H9 (cell line): ENCODE data around the gene RAB6B. TPM values are rescaled to one million over a fixed set of nuclear protein-coding genes. Genes with fewer than 3 reads are reported as not detected.

Experiments used
- DNase-seq: peaks from one replicate; pipeline ENCODE4 v3.0.0-alpha.2; 2017
- H2AFZ ChIP-seq: one replicate; pipeline ENCODE4 v1.6.1; 2013; ENCODE audit warnings: mild to moderate bottlenecking, low read length, control low read depth, moderate library complexity
- H2AK5ac ChIP-seq: 2 replicates; pipeline ENCODE4 v1.6.1; 2013; ENCODE audit warnings: low read length, control low read depth, mixed read lengths; ENCODE audit not compliant: insufficient read length
- H2BK120ac ChIP-seq: one replicate; pipeline ENCODE4 v1.6.1; 2013; ENCODE audit warnings: low read depth, mild to moderate bottlenecking, low read length, control low read depth, inconsistent platforms; ENCODE audit not compliant: poor library complexity, severe bottlenecking
- H2BK12ac ChIP-seq: 2 replicates; pipeline ENCODE4 v1.6.1; 2013; ENCODE audit warnings: low read length, control low read depth, mixed read lengths, low read depth; ENCODE audit not compliant: insufficient read length
- H2BK15ac ChIP-seq: 2 replicates; pipeline ENCODE4 v1.6.1; 2013; ENCODE audit warnings: low read depth, low read length, control low read depth
- H2BK20ac ChIP-seq: one replicate; pipeline ENCODE4 v1.6.1; 2013; ENCODE audit warnings: low read depth, mild to moderate bottlenecking, low read length, control low read depth, inconsistent platforms; ENCODE audit not compliant: poor library complexity, severe bottlenecking
- H2BK5ac ChIP-seq: 2 replicates; pipeline ENCODE4 v1.6.1; 2013; ENCODE audit warnings: low read length, control low read depth, mixed read lengths; ENCODE audit not compliant: insufficient read length
- H3K14ac ChIP-seq: 2 replicates; pipeline ENCODE4 v1.6.1; 2013; ENCODE audit warnings: low read length, control low read depth; ENCODE audit not compliant: insufficient read depth
- H3K18ac ChIP-seq: 2 replicates; pipeline ENCODE4 v1.6.1; 2013; ENCODE audit warnings: low read depth, mild to moderate bottlenecking, mixed read lengths, low read length, control low read depth; ENCODE audit not compliant: insufficient read length
- H3K23ac ChIP-seq: 2 replicates; pipeline ENCODE4 v1.6.1; 2013; ENCODE audit warnings: low read length, control low read depth, mixed read lengths, low read depth; ENCODE audit not compliant: insufficient read length
- H3K23me2 ChIP-seq: 2 replicates; pipeline ENCODE4 v1.6.1; 2013; ENCODE audit warnings: low read depth, mild to moderate bottlenecking, mixed read lengths, low read length, control low read depth; ENCODE audit not compliant: insufficient read length, poor library complexity, severe bottlenecking
- H3K27ac ChIP-seq: 2 replicates; pipeline ENCODE4 v1.5.1; 2013; ENCODE audit warnings: low read length, control low read depth, mixed read lengths, low read depth; ENCODE audit not compliant: insufficient read length
- H3K27me3 ChIP-seq: 2 replicates; pipeline ENCODE4 v1.6.1; 2013; ENCODE audit warnings: low read length, control low read depth, inconsistent platforms; ENCODE audit not compliant: insufficient read depth
- H3K4ac ChIP-seq: 2 replicates; pipeline ENCODE4 v1.6.1; 2013; ENCODE audit warnings: low read depth, mild to moderate bottlenecking, control low read depth, inconsistent platforms, low read length, moderate library complexity
- H3K4me1 ChIP-seq: 2 replicates; pipeline ENCODE4 v1.6.1; 2013; ENCODE audit warnings: low read length, control low read depth, inconsistent platforms; ENCODE audit not compliant: insufficient read depth
- H3K4me2 ChIP-seq: 2 replicates; pipeline ENCODE4 v1.6.1; 2013; ENCODE audit warnings: low read length, control low read depth, mixed read lengths; ENCODE audit not compliant: insufficient read length, insufficient read depth
- H3K56ac ChIP-seq: 2 replicates; pipeline ENCODE4 v1.6.1; 2013; ENCODE audit warnings: low read depth, mild to moderate bottlenecking, mixed read lengths, low read length, control low read depth; ENCODE audit not compliant: insufficient read length
- H3K79me1 ChIP-seq: 2 replicates; pipeline ENCODE4 v1.6.1; 2013; ENCODE audit warnings: low read depth, mild to moderate bottlenecking, moderate library complexity, low read length, control low read depth, inconsistent platforms; ENCODE audit not compliant: insufficient read depth, poor library complexity, severe bottlenecking
- H3K79me2 ChIP-seq: 2 replicates; pipeline ENCODE4 v1.6.1; 2013; ENCODE audit warnings: low read length, control low read depth, inconsistent platforms; ENCODE audit not compliant: insufficient read depth
- H3K9ac ChIP-seq: 2 replicates; pipeline ENCODE4 v1.6.1; 2013; ENCODE audit warnings: low read length, control low read depth, mixed read lengths; ENCODE audit not compliant: insufficient read length; ENCODE audit errors: extremely low read depth
- H3K9me3 ChIP-seq: one replicate; pipeline ENCODE4 v1.6.1; 2013; ENCODE audit warnings: low read depth, low read length, inconsistent platforms; ENCODE audit not compliant: control insufficient read depth
- H3T11ph ChIP-seq: one replicate; pipeline ENCODE4 v1.6.1; 2013; ENCODE audit warnings: mild to moderate bottlenecking, low read length, control low read depth, inconsistent platforms
- H4K20me1 ChIP-seq: one replicate; pipeline ENCODE4 v1.6.1; 2013; ENCODE audit not compliant: control insufficient read depth, insufficient read length, insufficient read depth
- H4K5ac ChIP-seq: 2 replicates; pipeline ENCODE4 v1.6.1; 2013; ENCODE audit warnings: low read depth, mild to moderate bottlenecking, mixed read lengths, low read length, control low read depth; ENCODE audit not compliant: insufficient read length
- H4K8ac ChIP-seq: replicated peaks from 2 replicates; pipeline ENCODE4 v1.6.1; 2013; ENCODE audit warnings: low read length, control low read depth, mixed read lengths, low read depth; ENCODE audit not compliant: insufficient read length
- H4K91ac ChIP-seq: 2 replicates; pipeline ENCODE4 v1.6.1; 2013; ENCODE audit warnings: low read depth, mild to moderate bottlenecking, moderate library complexity, mixed read lengths, low read length, control low read depth; ENCODE audit not compliant: insufficient read length
- H3K27ac Mint-ChIP-seq, 3 experiments: 2 replicates in 2 of 3; 3 replicates in 1 of 3; pipeline ENCODE4 v1.8.0; 2020 to 2021; ENCODE audit warnings: mixed read lengths in 3 of 3, mild to moderate bottlenecking in 1 of 3, moderate library complexity in 1 of 3
- H3K27me3 Mint-ChIP-seq: 2 replicates; pipeline ENCODE4 v1.8.0; 2021; ENCODE audit warnings: low read depth, mild to moderate bottlenecking, moderate library complexity, mixed read lengths
- H3K36me3 Mint-ChIP-seq, 3 experiments: 2 replicates in 2 of 3; 3 replicates in 1 of 3; pipeline ENCODE4 v1.8.0; 2020 to 2021; ENCODE audit warnings: low read depth in 3 of 3, mixed read lengths in 3 of 3; ENCODE audit not compliant: insufficient read depth in 1 of 3
- H3K4me1 Mint-ChIP-seq, 2 experiments: 2 replicates each; pipeline ENCODE4 v1.8.0; 2020; ENCODE audit warnings: mixed read lengths in 2 of 2
- H3K4me3 Mint-ChIP-seq, 2 experiments: 2 replicates in 1 of 2; 3 replicates in 1 of 2; pipeline ENCODE4 v1.8.0; 2020 to 2021; ENCODE audit warnings: mild to moderate bottlenecking in 2 of 2, mixed read lengths in 2 of 2, moderate library complexity in 1 of 2
- H3K9me3 Mint-ChIP-seq, 2 experiments: 2 replicates in 1 of 2; 3 replicates in 1 of 2; pipeline ENCODE4 v1.8.0; 2020; ENCODE audit warnings: mild to moderate bottlenecking in 2 of 2, mixed read lengths in 2 of 2, moderate library complexity in 1 of 2
- WGBS: extraction: QIAGEN DNeasy Blood & Tissue Kit; methylation state at CpG from one replicate; pipeline ENCODE4 v1.1.7; 2013; ENCODE audit warnings: missing lambda C conversion rate, low lambda C conversion rate, mixed read lengths; ENCODE audit not compliant: insufficient read length; ENCODE audit errors: extremely low coverage; 5-methylcytosine and 5-hydroxymethylcytosine counted together
- total RNA-seq: library from RNA; stranded (reverse); gene quantifications from 2 replicates; pipeline ENCODE4 v1.2.1, GENCODE V29; 2021
- TF ChIP-seq, protein P1 (sequence below): fragments of 200-600 bp; sonication (generic); conservative IDR thresholded peaks from 3 replicates; pipeline ENCODE4 v1.8.0; 2021; ENCODE audit warnings: antibody characterized with exemption, mild to moderate bottlenecking

Gene RAB6B
- total RNA-seq, 1 experiment from 2014 or later: 12.3 TPM

DNA sequence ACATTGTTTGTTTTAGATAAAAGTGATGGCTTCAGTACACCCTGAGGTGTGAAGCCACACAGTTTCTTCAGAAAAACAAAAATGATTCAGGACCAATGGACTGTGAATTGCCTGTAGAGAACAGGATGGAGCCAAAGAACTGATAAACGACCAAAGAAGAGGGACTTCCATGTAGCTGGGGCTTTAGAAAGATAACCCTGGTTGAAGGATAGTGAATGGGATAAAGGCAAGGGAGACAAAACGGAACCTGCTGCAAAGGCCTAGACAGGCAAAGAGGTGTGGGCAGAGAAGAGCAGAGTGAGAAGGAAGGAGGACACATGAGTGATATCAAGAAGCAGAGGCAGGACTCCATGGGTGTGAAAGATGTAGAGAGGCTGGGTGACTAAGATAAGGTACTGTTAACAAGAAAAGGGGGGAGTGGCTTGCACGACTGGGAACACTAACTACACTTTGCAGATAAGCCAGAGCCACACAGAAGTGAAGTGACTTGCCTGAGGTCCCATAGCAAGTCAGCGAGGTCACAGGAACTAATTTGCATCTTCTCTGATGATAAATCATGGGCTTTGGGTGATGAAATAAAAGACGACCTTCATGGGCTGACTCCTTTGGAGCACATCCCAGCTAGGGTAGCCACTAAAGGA lies 44.3 kb downstream of the RAB6B start:
- no peak overlapping the region for H3K56ac ChIP-seq
- peaks cover 2% of the 10 kb centered on the region; the same call in 1 of the 2 replicates for H3K4me1 ChIP-seq
- H3K9me3 ChIP-seq: no peaks in the 10 kb centered on the region
- DNase-seq: no peak
- H2AFZ ChIP-seq: no peak overlapping the region
- Mint-ChIP-seq H3K27ac (peak overlapping the region in 1 of 3 experiments; percentile 4; a peak in 2 of 7 replicates), H3K27me3 (no peaks in the 10 kb centered on the region), H3K36me3 (no peaks in the 10 kb centered on the region; a peak in 1 of 7 replicates), H3K4me3 (no peak overlapping the region), H3K4me1 (peaks cover 15 to 19% of the 10 kb centered on the region in 2 experiments), H3K9me3 (no peaks in the 10 kb centered on the region)
- no peak overlapping the region for H2BK15ac ChIP-seq
- H4K8ac ChIP-seq: no peak overlapping the region
- no peak overlapping the region for H3K9ac ChIP-seq
- H3K18ac ChIP-seq: no peak overlapping the region
- no peak overlapping the region for H2AK5ac ChIP-seq
- H3K4me2 ChIP-seq: no peak overlapping the region
- H4K5ac ChIP-seq: no peak overlapping the region
- WGBS: no CpG with 5 or more reads among the region's 5 CpGs
- H2BK20ac ChIP-seq: no peak overlapping the region
- no peak overlapping the region for H3K27ac ChIP-seq
- no peak overlapping the region for H4K91ac ChIP-seq
- H2BK120ac ChIP-seq: no peak overlapping the region
- H3K27me3 ChIP-seq: no peaks in the 10 kb centered on the region
- H3K23ac ChIP-seq: no peak overlapping the region
- TF ChIP-seq, protein P1, sequence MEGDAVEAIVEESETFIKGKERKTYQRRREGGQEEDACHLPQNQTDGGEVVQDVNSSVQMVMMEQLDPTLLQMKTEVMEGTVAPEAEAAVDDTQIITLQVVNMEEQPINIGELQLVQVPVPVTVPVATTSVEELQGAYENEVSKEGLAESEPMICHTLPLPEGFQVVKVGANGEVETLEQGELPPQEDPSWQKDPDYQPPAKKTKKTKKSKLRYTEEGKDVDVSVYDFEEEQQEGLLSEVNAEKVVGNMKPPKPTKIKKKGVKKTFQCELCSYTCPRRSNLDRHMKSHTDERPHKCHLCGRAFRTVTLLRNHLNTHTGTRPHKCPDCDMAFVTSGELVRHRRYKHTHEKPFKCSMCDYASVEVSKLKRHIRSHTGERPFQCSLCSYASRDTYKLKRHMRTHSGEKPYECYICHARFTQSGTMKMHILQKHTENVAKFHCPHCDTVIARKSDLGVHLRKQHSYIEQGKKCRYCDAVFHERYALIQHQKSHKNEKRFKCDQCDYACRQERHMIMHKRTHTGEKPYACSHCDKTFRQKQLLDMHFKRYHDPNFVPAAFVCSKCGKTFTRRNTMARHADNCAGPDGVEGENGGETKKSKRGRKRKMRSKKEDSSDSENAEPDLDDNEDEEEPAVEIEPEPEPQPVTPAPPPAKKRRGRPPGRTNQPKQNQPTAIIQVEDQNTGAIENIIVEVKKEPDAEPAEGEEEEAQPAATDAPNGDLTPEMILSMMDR: no peak
- no peak overlapping the region for H2BK12ac ChIP-seq
- no peak overlapping the region for H3T11ph ChIP-seq
- no peaks in the 10 kb centered on the region for H3K79me2 ChIP-seq
- H3K14ac ChIP-seq: no peak overlapping the region; the same call in 1 of the 2 replicates
- no peaks in the 10 kb centered on the region for H3K23me2 ChIP-seq
- no peaks in the 10 kb centered on the region for H4K20me1 ChIP-seq
- no peak overlapping the region for H2BK5ac ChIP-seq
- H3K79me1 ChIP-seq: no peaks in the 10 kb centered on the region
- no peak overlapping the region for H3K4ac ChIP-seq
